HEK293 (cell line): ENCODE data around the gene PRKCA.

ENCODE experiments used
- CTCF ChIA-PET: fragments of 350-600 bp; formaldehyde crosslinking; extraction: SDS; loops from one replicate; lab custom pipeline; 2021; ENCODE audit warnings: antibody characterized with exemption; lab: Yijun Ruan, JAX
- POLR2A ChIA-PET: fragments of 300-600 bp; formaldehyde crosslinking; extraction: SDS; loops from one replicate; lab custom pipeline; 2020; ENCODE audit warnings: antibody characterized with exemption, inconsistent platforms; lab: Yijun Ruan, JAX
- H3K27ac ChIP-seq: fragments of 200-500 bp; sonication (Bioruptor generic); 2 replicates; pipeline ENCODE4 v1.5.1; 2014; ENCODE audit warnings: low read depth, low read length, control low read depth, inconsistent platforms; ENCODE audit errors: extremely low read depth
- H3K36me3 ChIP-seq, 2 experiments: fragments of 200-500 bp in 1 of 2; sonication (Bioruptor generic) in 1 of 2; 1 replicate in 1 of 2; 2 replicates in 1 of 2; pipeline ENCODE4 v1.5.1; 2014 to 2017; ENCODE audit warnings: inconsistent platforms in 2 of 2, low read length in 2 of 2; ENCODE audit not compliant: control insufficient read depth in 2 of 2, insufficient read depth in 1 of 2
- H3K4me1 ChIP-seq: fragments of 200-500 bp; sonication (Bioruptor generic); 2 replicates; pipeline ENCODE4 v1.5.1; 2014; ENCODE audit warnings: mild to moderate bottlenecking, low read length, inconsistent platforms; ENCODE audit not compliant: control insufficient read depth, insufficient read depth
- H3K4me3 ChIP-seq: 2 replicates; pipeline ENCODE4 v1.5.1; 2011; ENCODE audit warnings: low read depth, mild to moderate bottlenecking, control low read depth, low read length, moderate library complexity
- H3K9me3 ChIP-seq: fragments of 200-500 bp; sonication (Bioruptor generic); 2 replicates; pipeline ENCODE4 v1.5.1; 2014; ENCODE audit warnings: low read depth, low read length, inconsistent platforms; ENCODE audit not compliant: control insufficient read depth, insufficient read depth
- BCL11B ChIP-seq: fragments of 450-650 bp; formaldehyde crosslinking; IDR thresholded peaks from 2 replicates; pipeline ENCODE4 v1.5.1; 2016; ENCODE audit warnings: low read depth, missing biosample characterization, missing genetic modification characterization
- GFI1B ChIP-seq: fragments of 450-650 bp; formaldehyde crosslinking; IDR thresholded peaks from 2 replicates; pipeline ENCODE4 v1.5.1; 2016; ENCODE audit warnings: missing biosample characterization, missing genetic modification characterization
- HOXD13 ChIP-seq: sonication (generic); formaldehyde crosslinking; IDR thresholded peaks from 2 replicates; pipeline ENCODE4 v1.8.0; 2022; ENCODE audit warnings: missing genetic modification reagents, borderline replicate concordance
- WT1 ChIP-seq: fragments of 450-650 bp; formaldehyde crosslinking; IDR thresholded peaks from 2 replicates; pipeline ENCODE4 v1.5.1; 2016; ENCODE audit warnings: missing biosample characterization, missing genetic modification characterization
- YY1 ChIP-seq: fragments of 450-650 bp; formaldehyde crosslinking; IDR thresholded peaks from 2 replicates; pipeline ENCODE4 v1.5.1; 2018; ENCODE audit warnings: missing biosample characterization, missing genetic modification characterization
- ZBTB20 ChIP-seq: fragments of 450-650 bp; formaldehyde crosslinking; IDR thresholded peaks from 2 replicates; pipeline ENCODE4 v1.5.1; 2016; ENCODE audit warnings: missing biosample characterization, missing genetic modification characterization
- ZNF112 ChIP-seq: fragments of 450-650 bp; formaldehyde crosslinking; IDR thresholded peaks from 2 replicates; pipeline ENCODE4 v1.5.0; 2017; ENCODE audit warnings: missing biosample characterization, missing genetic modification characterization
- ZNF138 ChIP-seq: fragments of 450-650 bp; formaldehyde crosslinking; IDR thresholded peaks from 2 replicates; pipeline ENCODE4 v1.5.1; 2016; ENCODE audit warnings: missing biosample characterization, missing genetic modification characterization, borderline replicate concordance
- ZNF146 ChIP-seq: fragments of 450-650 bp; formaldehyde crosslinking; IDR thresholded peaks from 2 replicates; pipeline ENCODE4 v1.5.1; 2016; ENCODE audit warnings: missing biosample characterization, missing genetic modification characterization
- ZNF274 ChIP-seq, 2 experiments: fragments of 200-500 bp in 1 of 2; fragments of 450-650 bp in 1 of 2; sonication (Bioruptor generic) in 1 of 2; formaldehyde crosslinking in 1 of 2; IDR thresholded peaks; 2 replicates each; pipeline versions ENCODE4 v1.5.1 to v1.6.1; 2014 to 2016; ENCODE audit warnings: borderline replicate concordance in 1 of 2, inconsistent platforms in 1 of 2, low read length in 1 of 2, missing biosample characterization in 1 of 2, missing genetic modification characterization in 1 of 2
- ZNF324 ChIP-seq: fragments of 450-650 bp; formaldehyde crosslinking; IDR thresholded peaks from 2 replicates; pipeline ENCODE4 v1.5.1; 2016; ENCODE audit warnings: missing biosample characterization, missing genetic modification characterization
- ZNF366 ChIP-seq: fragments of 450-650 bp; formaldehyde crosslinking; conservative IDR thresholded peaks from 2 replicates; pipeline ENCODE4 v1.5.1; 2016; ENCODE audit warnings: missing biosample characterization, missing genetic modification characterization
- ZNF37A ChIP-seq: fragments of 450-650 bp; IDR thresholded peaks from 2 replicates; pipeline ENCODE4 v1.5.1; 2018; ENCODE audit warnings: missing biosample characterization, missing genetic modification characterization
- ZNF394 ChIP-seq: fragments of 450-650 bp; formaldehyde crosslinking; IDR thresholded peaks from 2 replicates; pipeline ENCODE4 v1.5.1; 2016; ENCODE audit warnings: missing biosample characterization, missing genetic modification characterization, mild to moderate bottlenecking, moderate library complexity, borderline replicate concordance
- ZNF433 ChIP-seq: fragments of 450-650 bp; formaldehyde crosslinking; IDR thresholded peaks from 2 replicates; pipeline ENCODE4 v1.5.1; 2016; ENCODE audit warnings: missing biosample characterization, missing genetic modification characterization, low read depth
- ZNF510 ChIP-seq: fragments of 450-650 bp; formaldehyde crosslinking; IDR thresholded peaks from 2 replicates; pipeline ENCODE4 v1.5.1; 2018; ENCODE audit warnings: mild to moderate bottlenecking, missing genetic modification characterization, missing biosample characterization; ENCODE audit not compliant: insufficient replicate concordance
- ZNF558 ChIP-seq: fragments of 450-650 bp; formaldehyde crosslinking; IDR thresholded peaks from 2 replicates; pipeline ENCODE4 v1.5.1; 2016; ENCODE audit warnings: missing biosample characterization, missing genetic modification characterization
- ZNF610 ChIP-seq: fragments of 450-650 bp; formaldehyde crosslinking; IDR thresholded peaks from 2 replicates; pipeline ENCODE4 v1.5.1; 2016; ENCODE audit warnings: missing biosample characterization, missing genetic modification characterization, borderline replicate concordance
- ZNF654 ChIP-seq: fragments of 450-650 bp; formaldehyde crosslinking; IDR thresholded peaks from 2 replicates; pipeline ENCODE4 v1.5.1; 2016; ENCODE audit warnings: low read depth, missing biosample characterization, missing genetic modification characterization
- ZNF830 ChIP-seq: fragments of 450-650 bp; IDR thresholded peaks from 2 replicates; pipeline ENCODE4 v1.5.0; 2018; ENCODE audit warnings: missing biosample characterization, missing genetic modification characterization, low read depth, mild to moderate bottlenecking, moderate library complexity
- ZSCAN16 ChIP-seq: fragments of 450-650 bp; formaldehyde crosslinking; IDR thresholded peaks from 2 replicates; pipeline ENCODE4 v1.5.1; 2016; ENCODE audit warnings: missing biosample characterization, missing genetic modification characterization
- ZSCAN30 ChIP-seq: fragments of 450-650 bp; IDR thresholded peaks from 2 replicates; pipeline ENCODE4 v1.5.1; 2018; ENCODE audit warnings: missing biosample characterization, mild to moderate bottlenecking, missing genetic modification characterization, moderate library complexity
- TF ChIP-seq, protein P1 (sequence below): fragments of 450-650 bp; IDR thresholded peaks from 2 replicates; pipeline ENCODE4 v1.5.1; 2018; ENCODE audit warnings: missing biosample characterization, mild to moderate bottlenecking, missing genetic modification characterization
- TF ChIP-seq, protein P2 (sequence below): fragments of 450-650 bp; formaldehyde crosslinking; IDR thresholded peaks from 2 replicates; pipeline ENCODE4 v1.5.0; 2017; ENCODE audit warnings: missing biosample characterization, missing genetic modification characterization, borderline replicate concordance
- TF ChIP-seq, protein P3 (sequence below): fragments of 450-650 bp; formaldehyde crosslinking; IDR thresholded peaks from 2 replicates; pipeline ENCODE4 v1.5.1; 2016; ENCODE audit warnings: missing biosample characterization, missing genetic modification characterization
- TF ChIP-seq, protein P4 (sequence below): fragments of 450-650 bp; formaldehyde crosslinking; IDR thresholded peaks from 2 replicates; pipeline ENCODE4 v1.5.1; 2016; ENCODE audit warnings: missing biosample characterization, missing genetic modification characterization

The PRKCA gene

DNA sequence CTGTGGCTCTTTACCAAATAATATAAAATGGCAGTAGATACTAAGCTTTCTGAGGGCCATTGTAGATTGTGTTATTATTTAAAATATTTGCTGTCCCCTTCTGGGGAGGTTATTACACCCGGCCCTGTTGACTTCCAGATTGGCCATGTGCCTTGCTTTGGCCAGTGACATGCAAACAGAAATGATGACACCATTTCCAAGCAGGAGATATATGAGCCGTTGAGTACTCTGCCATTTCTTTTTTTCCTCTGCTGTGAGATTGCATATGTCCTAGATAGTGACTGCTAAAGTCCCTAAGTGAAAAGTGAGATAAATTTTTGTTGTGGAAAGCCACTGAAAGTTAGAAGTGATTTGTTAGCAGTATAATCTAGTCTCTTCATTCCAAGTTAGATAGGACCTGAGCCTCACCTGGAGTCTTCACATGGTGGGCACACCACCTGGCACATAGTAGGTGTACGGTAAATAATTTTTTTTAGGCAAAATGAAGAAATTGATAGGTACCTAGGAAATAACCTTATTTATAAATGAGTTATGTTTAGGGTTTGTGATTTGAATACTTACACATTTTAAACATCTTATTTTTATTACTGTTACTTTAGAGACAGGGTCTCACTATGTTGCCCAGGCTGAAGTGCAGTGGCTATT lies 328.5 kb downstream of the PRKCA start:
- POLR2A ChIA-PET: no interaction called here
- H3K4me3 ChIP-seq: no peak overlapping the region
- no peaks in the 10 kb centered on the region for H3K36me3 ChIP-seq
- no peak overlapping the region for H3K27ac ChIP-seq
- no peaks in the 10 kb centered on the region for H3K4me1 ChIP-seq
- CTCF ChIA-PET: interaction anchor here (0.6 to 1.4 kb wide), 3 partner anchors 81 to 431 kb away, joined by 3 to 8 read pairs (median 3); no protein-coding TSS in a partner anchor
- no peaks in the 10 kb centered on the region for H3K9me3 ChIP-seq
- TF ChIP-seq ZNF433 (no peak), WT1 (tag by site-specific recombination) (no peak), ZNF146 (tag by site-specific recombination) (no peak), ZNF558 (tag by site-specific recombination) (no peak), ZNF830 (tag by site-specific recombination) (no peak), ZNF138 (tag by site-specific recombination) (no peak), ZBTB20 (tag by site-specific recombination) (no peak), ZNF324 (no peak), ZNF610 (tag by site-specific recombination) (no peak), ZNF394 (tag by site-specific recombination) (no peak), ZNF654 (tag by site-specific recombination) (no peak), GFI1B (no peak), ZSCAN30 (tag by site-specific recombination) (no peak), ZSCAN16 (no peak), ZNF112 (tag by site-specific recombination) (no peak)
- TF ChIP-seq, protein P1, sequence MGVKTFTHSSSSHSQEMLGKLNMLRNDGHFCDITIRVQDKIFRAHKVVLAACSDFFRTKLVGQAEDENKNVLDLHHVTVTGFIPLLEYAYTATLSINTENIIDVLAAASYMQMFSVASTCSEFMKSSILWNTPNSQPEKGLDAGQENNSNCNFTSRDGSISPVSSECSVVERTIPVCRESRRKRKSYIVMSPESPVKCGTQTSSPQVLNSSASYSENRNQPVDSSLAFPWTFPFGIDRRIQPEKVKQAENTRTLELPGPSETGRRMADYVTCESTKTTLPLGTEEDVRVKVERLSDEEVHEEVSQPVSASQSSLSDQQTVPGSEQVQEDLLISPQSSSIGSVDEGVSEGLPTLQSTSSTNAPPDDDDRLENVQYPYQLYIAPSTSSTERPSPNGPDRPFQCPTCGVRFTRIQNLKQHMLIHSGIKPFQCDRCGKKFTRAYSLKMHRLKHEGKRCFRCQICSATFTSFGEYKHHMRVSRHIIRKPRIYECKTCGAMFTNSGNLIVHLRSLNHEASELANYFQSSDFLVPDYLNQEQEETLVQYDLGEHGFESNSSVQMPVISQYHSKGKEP: no peak
- TF ChIP-seq, protein P2, sequence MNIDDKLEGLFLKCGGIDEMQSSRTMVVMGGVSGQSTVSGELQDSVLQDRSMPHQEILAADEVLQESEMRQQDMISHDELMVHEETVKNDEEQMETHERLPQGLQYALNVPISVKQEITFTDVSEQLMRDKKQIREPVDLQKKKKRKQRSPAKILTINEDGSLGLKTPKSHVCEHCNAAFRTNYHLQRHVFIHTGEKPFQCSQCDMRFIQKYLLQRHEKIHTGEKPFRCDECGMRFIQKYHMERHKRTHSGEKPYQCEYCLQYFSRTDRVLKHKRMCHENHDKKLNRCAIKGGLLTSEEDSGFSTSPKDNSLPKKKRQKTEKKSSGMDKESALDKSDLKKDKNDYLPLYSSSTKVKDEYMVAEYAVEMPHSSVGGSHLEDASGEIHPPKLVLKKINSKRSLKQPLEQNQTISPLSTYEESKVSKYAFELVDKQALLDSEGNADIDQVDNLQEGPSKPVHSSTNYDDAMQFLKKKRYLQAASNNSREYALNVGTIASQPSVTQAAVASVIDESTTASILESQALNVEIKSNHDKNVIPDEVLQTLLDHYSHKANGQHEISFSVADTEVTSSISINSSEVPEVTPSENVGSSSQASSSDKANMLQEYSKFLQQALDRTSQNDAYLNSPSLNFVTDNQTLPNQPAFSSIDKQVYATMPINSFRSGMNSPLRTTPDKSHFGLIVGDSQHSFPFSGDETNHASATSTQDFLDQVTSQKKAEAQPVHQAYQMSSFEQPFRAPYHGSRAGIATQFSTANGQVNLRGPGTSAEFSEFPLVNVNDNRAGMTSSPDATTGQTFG: no peak
- TF ChIP-seq, protein P3, sequence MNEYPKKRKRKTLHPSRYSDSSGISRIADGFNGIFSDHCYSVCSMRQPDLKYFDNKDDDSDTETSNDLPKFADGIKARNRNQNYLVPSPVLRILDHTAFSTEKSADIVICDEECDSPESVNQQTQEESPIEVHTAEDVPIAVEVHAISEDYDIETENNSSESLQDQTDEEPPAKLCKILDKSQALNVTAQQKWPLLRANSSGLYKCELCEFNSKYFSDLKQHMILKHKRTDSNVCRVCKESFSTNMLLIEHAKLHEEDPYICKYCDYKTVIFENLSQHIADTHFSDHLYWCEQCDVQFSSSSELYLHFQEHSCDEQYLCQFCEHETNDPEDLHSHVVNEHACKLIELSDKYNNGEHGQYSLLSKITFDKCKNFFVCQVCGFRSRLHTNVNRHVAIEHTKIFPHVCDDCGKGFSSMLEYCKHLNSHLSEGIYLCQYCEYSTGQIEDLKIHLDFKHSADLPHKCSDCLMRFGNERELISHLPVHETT (tag by site-specific recombination): no peak

DNA sequence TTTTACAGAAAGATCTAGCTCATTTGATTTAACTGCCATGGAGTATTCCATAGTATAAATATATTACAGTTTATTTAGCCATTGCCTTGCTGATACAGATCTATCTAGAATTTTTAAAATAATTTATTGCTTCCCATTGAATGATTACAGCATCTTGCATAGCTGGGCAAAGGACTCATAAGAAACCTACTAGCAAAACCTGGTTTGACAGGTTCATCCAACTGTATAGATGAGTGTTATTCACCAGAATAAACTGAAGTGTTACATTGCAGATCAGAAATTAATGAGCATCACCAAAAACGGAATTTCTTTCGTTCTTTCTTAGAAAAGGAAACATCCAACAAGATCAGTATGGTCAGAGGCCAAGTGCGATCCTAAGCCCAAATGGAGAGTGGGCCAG lies 330.3 kb downstream of the PRKCA start:
- H3K9me3 ChIP-seq: no peaks in the 10 kb centered on the region
- CTCF ChIA-PET: interaction anchor here (0.6 kb wide), 1 partner anchor 149 kb away, joined by 3 read pairs; no protein-coding TSS in a partner anchor
- no peaks in the 10 kb centered on the region for H3K4me1 ChIP-seq
- H3K4me3 ChIP-seq: no peak overlapping the region
- H3K36me3 ChIP-seq: no peaks in the 10 kb centered on the region
- POLR2A ChIA-PET: interaction anchor here (0.6 kb wide), 1 partner anchor 729 kb away, joined by 6 read pairs; no protein-coding TSS in a partner anchor
- no peak overlapping the region for H3K27ac ChIP-seq
- TF ChIP-seq ZNF510 (tag by site-specific recombination) (no peak), ZSCAN30 (tag by site-specific recombination) (no peak), BCL11B (no peak), ZNF37A (tag by site-specific recombination) (no peak), ZNF366 (no peak), ZNF274 (IDR thresholded peaks at IDR 0.05; ENCODE audit: low read length) (no peak), ZNF274 (tag by site-specific recombination; IDR thresholded peaks at IDR 0.05; ENCODE audit: borderline replicate concordance) (no peak), YY1 (no peak), ZNF654 (tag by site-specific recombination) (no peak), HOXD13 (CRISPR knock-in tag) (no peak)
- TF ChIP-seq, protein P4, sequence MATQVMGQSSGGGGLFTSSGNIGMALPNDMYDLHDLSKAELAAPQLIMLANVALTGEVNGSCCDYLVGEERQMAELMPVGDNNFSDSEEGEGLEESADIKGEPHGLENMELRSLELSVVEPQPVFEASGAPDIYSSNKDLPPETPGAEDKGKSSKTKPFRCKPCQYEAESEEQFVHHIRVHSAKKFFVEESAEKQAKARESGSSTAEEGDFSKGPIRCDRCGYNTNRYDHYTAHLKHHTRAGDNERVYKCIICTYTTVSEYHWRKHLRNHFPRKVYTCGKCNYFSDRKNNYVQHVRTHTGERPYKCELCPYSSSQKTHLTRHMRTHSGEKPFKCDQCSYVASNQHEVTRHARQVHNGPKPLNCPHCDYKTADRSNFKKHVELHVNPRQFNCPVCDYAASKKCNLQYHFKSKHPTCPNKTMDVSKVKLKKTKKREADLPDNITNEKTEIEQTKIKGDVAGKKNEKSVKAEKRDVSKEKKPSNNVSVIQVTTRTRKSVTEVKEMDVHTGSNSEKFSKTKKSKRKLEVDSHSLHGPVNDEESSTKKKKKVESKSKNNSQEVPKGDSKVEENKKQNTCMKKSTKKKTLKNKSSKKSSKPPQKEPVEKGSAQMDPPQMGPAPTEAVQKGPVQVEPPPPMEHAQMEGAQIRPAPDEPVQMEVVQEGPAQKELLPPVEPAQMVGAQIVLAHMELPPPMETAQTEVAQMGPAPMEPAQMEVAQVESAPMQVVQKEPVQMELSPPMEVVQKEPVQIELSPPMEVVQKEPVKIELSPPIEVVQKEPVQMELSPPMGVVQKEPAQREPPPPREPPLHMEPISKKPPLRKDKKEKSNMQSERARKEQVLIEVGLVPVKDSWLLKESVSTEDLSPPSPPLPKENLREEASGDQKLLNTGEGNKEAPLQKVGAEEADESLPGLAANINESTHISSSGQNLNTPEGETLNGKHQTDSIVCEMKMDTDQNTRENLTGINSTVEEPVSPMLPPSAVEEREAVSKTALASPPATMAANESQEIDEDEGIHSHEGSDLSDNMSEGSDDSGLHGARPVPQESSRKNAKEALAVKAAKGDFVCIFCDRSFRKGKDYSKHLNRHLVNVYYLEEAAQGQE (tag by site-specific recombination): no peak
